ENCODE results near the gene C13orf46.

Gene C13orf46

DNA sequence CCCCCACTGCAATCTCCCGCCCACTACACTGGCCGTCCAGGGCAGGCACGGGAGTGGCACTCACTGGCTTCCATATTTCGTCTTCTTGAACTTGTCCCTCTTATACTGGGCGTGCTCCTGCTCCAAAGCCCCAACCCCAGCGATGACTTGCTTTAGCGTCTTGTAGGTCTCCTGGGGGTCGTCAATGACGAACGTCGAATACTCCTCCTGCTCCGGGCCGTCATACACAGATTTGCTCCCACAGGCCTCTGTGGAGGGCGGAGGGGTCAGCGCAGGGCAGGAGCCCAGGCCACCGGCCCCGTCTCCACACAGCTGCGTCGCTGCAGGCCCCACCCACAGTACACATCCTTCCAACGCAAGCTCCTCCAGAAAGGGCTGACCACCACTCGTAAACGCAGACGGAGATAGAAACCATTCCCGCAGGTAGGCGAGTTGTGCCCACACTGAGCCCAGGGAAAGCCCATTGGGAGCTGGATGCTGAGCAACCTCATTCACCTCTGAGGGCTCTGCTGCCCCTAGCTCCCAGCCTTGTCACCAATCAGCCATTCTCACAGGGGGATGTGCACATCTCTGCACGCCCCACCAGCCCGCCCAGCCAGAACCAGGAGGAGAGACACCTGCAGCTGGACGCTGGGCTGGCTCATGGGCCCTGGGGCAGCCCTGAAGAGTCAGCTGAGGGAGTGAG is 7.9 kb upstream of the C13orf46 start:
- no peak for FAIRE-seq
- TF ChIP-seq PAX5 (IDR thresholded peaks at IDR 0.05; ENCODE audit: insufficient read depth, low read length, severe bottlenecking): no peak
- TF ChIP-seq POLR2AphosphoS5 (IDR thresholded peaks at IDR 0.05; ENCODE audit: low read depth, low read length): no peak
- no peak for TF ChIP-seq SPI1 (IDR thresholded peaks at IDR 0.05; ENCODE audit: low read depth, low read length)
- TF ChIP-seq POU2F2 (IDR thresholded peaks at IDR 0.05; ENCODE audit: low read depth, low read length): no peak
- TF ChIP-seq POLR2A (IDR thresholded peaks at IDR 0.05; ENCODE audit: low read depth, low read length): no peak
- TF ChIP-seq TAF1 (IDR thresholded peaks at IDR 0.05; ENCODE audit: low read depth, low read length): no peak
- DNase-seq (ENCODE audit: insufficient read length, low spot score): no peak

DNA sequence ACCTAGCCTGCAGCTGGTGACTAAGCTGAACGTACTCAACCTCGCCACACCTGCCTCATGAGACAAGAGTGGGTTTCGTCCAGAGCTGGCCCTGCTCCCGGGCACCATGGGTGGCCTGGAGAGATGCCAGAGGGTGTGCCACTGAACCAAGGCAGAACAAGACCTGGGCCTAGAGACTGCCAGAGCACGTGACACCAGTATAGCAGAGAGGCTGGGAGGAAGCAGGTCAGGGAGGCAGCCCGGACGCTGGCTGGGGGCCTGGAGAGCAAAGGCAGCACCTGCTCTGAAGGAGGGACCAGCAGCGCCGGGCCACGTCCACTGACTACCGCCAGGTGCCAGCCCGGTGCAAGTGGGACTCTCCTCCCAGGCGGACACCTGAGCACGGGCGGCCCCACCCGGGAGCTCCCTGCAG is 7.3 kb upstream of the C13orf46 start:
- TF ChIP-seq TAF1 (IDR thresholded peaks at IDR 0.05; ENCODE audit: low read depth, low read length) (no peak), POLR2AphosphoS5 (IDR thresholded peaks at IDR 0.05; ENCODE audit: low read depth, low read length) (no peak), SPI1 (IDR thresholded peaks at IDR 0.05; ENCODE audit: low read depth, low read length) (no peak), PAX5 (IDR thresholded peaks at IDR 0.05; ENCODE audit: insufficient read depth, low read length, severe bottlenecking) (no peak), POU2F2 (IDR thresholded peaks at IDR 0.05; ENCODE audit: low read depth, low read length) (no peak), POLR2A (IDR thresholded peaks at IDR 0.05; ENCODE audit: low read depth, low read length) (no peak)
- DNase-seq (ENCODE audit: insufficient read length, low spot score) (no peak), FAIRE-seq (no peak)

DNA sequence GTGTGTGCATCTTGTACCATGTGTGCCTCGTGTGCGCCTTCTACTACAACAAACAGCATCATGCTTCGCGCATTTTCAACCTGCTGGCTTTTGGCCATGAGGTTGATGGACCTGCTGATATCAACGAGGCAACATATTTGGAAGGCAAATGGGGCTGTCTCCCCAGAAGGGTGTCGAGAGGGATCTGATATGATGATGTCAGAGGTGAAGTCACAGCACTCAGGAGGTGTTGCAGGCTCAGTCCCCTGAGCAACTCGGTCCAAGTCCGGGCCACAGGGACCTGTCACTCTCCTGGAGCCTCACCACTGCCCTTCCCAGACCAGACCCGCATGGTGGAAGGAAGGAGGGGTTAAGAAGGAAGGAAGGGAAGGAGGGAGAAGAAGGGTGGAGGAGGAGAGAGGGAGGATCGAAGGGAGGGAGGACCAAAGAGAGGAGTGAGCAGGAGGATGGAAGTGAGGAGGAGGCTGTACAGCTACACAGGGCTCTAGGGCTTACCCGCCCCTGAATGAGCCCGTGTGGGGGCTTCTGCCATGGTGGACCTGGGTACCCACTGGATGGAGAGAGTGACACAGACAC is 6.7 kb upstream of the C13orf46 start:
- FAIRE-seq (no peak), DNase-seq (ENCODE audit: insufficient read length, low spot score) (no peak)
- no peak for TF ChIP-seq SPI1 (IDR thresholded peaks at IDR 0.05; ENCODE audit: low read depth, low read length)
- TF ChIP-seq POU2F2 (IDR thresholded peaks at IDR 0.05; ENCODE audit: low read depth, low read length): no peak
- no peak for TF ChIP-seq PAX5 (IDR thresholded peaks at IDR 0.05; ENCODE audit: insufficient read depth, low read length, severe bottlenecking)
- TF ChIP-seq TAF1 (IDR thresholded peaks at IDR 0.05; ENCODE audit: low read depth, low read length): no peak
- TF ChIP-seq POLR2A (IDR thresholded peaks at IDR 0.05; ENCODE audit: low read depth, low read length): no peak
- TF ChIP-seq POLR2AphosphoS5 (IDR thresholded peaks at IDR 0.05; ENCODE audit: low read depth, low read length): no peak

DNA sequence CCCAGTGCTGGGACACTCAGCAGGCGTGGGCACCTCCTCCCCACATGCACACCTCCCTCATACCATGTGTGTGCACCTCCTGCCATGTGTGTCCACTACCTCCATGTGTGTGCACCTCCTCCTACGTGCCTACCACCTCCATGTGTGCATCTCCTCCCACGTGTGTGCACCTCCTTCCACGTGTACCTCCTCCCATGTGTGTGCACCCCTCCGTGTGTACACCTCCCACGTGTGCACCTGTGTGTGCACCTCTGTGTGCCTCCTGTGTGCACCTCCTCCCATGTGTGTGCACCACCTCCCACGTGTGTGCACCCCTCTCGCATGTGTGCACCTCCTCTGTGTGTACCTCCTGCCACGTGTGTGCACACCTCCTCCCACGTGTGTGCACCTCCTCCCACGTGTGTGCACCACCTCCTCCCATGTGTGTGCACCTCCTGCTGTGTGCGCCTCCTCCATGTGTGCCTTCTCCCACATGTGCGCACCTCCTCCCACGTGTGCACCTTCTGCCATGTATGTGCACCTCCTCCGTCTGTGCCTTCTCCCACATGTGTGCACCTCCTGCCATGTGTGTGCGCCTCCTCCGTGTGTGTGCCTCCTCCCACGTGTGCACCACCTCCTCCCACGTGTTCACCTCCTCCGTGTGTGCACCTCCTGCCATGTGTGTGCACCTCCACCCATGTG is 6.1 kb upstream of the C13orf46 start:
- TF ChIP-seq POLR2A (IDR thresholded peaks at IDR 0.05; ENCODE audit: low read depth, low read length) (0 out of 2 replicates have a peak, but pooled peaks have one; percentile 12), POU2F2 (IDR thresholded peaks at IDR 0.05; ENCODE audit: low read depth, low read length) (no peak), POLR2AphosphoS5 (IDR thresholded peaks at IDR 0.05; ENCODE audit: low read depth, low read length) (peak; percentile 31; the same call in 1 of the 2 replicates), SPI1 (IDR thresholded peaks at IDR 0.05; ENCODE audit: low read depth, low read length) (no peak), TAF1 (IDR thresholded peaks at IDR 0.05; ENCODE audit: low read depth, low read length) (no peak)

DNA sequence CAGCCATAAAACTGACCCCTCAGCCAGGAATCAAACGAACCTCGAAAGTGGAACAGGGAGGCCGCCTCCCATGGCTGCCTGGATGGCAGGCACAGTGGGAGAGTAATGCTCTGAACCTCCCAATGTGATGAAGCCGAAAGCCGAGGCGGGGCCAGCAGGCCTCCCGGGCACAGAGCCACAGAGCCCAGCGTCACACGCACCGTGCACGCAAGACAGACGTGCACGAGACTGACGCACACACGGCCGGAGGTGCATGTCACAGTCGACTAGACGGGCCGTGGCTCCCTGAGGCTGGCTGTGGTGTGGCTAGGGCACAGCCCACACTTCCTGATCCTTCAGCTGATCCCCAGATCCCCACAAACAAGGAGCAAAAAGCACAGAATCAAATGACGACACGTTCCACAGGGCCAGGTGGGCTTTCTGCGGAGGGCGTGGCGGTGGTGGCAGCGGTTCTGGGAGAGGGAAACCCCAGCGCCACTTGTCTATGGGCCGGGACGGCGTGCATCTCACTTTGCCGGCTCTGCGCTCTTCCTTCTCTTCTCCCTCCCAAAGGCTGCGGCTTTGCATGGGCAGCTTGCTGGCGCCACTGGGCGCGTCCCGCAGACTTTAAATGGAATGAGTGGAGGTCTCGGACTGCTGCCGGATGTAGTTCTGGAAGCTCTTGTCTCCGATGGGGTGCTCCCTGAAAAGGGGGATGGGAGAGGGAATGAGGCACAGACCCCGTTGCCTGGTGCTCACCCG is 5.0 kb upstream of the C13orf46 start:
- DNase-seq (ENCODE audit: insufficient read length, low spot score) (no peak), FAIRE-seq (no peak)
- TF ChIP-seq POLR2AphosphoS5 (IDR thresholded peaks at IDR 0.05; ENCODE audit: low read depth, low read length) (no peak), SPI1 (IDR thresholded peaks at IDR 0.05; ENCODE audit: low read depth, low read length) (no peak), POU2F2 (IDR thresholded peaks at IDR 0.05; ENCODE audit: low read depth, low read length) (no peak), TAF1 (IDR thresholded peaks at IDR 0.05; ENCODE audit: low read depth, low read length) (no peak), PAX5 (IDR thresholded peaks at IDR 0.05; ENCODE audit: insufficient read depth, low read length, severe bottlenecking) (no peak), POLR2A (IDR thresholded peaks at IDR 0.05; ENCODE audit: low read depth, low read length) (no peak)

More for the DNA sequence above, 6.1 kb upstream of the C13orf46 start:
- no peak for DNase-seq (ENCODE audit: insufficient read length, low spot score)
- FAIRE-seq: no peak

DNA sequence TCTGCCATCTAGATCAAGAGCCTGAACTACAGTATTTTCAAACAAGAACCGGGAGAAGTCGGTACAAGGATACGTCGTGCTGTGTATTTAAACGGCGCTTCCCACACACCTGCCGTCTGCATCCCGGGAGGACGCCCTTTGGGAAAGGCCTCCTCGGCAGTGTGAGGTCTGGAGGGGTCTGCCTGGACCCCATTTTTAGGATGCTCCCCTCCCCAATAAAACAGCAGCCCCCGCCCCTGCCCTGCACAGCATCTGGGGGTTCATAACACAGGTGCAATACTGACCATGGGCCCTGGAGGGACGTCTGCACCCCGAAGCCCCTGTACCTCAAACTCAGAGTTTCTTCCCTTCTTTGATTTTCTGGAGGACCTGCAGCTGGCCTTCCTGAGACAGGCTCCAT is 4.1 kb upstream of the C13orf46 start:
- no peak for DNase-seq (ENCODE audit: insufficient read length, low spot score)

DNA sequence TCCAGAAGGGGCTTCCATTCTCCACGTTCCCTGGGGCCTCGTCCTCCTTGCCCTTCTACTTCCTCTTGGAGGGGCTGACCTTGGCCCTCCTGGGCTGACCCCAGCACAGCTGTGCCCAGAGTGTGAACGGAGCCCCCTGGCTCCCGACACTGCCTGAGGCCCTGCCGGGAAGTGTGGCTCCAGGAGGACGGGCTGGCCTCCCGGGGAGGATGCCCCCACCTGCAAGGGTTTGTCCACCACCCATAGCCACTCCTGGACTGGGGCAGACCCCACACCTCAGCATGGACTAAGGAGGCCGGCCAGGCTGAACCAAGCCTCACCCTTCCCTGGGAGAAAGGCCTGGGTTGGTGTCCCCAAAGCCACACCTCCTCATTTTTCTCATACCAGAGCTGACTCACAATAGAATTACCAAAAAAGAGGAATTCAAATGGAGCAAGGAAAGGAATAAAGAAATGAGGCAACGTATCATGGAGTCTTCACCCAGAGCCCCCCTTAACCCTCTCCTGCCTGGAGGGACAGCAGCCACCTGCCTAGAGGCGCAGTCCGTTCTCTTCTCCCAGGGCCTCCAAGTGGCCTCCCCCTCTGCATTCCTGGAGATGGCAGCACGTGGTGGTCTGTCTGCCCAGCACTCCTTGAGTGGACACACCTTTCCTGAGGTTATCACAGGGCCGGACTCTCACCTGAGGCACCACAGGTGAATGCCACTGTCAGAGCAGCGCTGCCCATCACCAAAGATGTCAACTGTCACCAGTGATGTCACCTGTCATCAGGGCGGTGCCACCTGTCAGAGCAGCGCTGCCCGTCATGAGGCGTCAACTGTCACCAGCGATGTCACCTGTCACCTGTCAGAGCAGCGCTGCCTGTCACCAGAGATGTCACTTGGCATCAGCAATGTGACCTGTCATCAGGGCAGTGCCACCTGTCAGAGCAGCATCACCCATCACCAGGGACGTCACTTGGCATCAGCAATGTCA is 3.1 kb upstream of the C13orf46 start:
- DNase-seq (ENCODE audit: insufficient read length, low spot score) (no peak), FAIRE-seq (no peak)
- TF ChIP-seq PAX5 (IDR thresholded peaks at IDR 0.05; ENCODE audit: insufficient read depth, low read length, severe bottlenecking) (no peak), SPI1 (IDR thresholded peaks at IDR 0.05; ENCODE audit: low read depth, low read length) (no peak), POLR2A (IDR thresholded peaks at IDR 0.05; ENCODE audit: low read depth, low read length) (no peak), POLR2AphosphoS5 (IDR thresholded peaks at IDR 0.05; ENCODE audit: low read depth, low read length) (no peak), TAF1 (IDR thresholded peaks at IDR 0.05; ENCODE audit: low read depth, low read length) (no peak), POU2F2 (IDR thresholded peaks at IDR 0.05; ENCODE audit: low read depth, low read length) (no peak)

More for the DNA sequence above, 4.1 kb upstream of the C13orf46 start:
- no peak for TF ChIP-seq TAF1 (IDR thresholded peaks at IDR 0.05; ENCODE audit: low read depth, low read length)
- no peak for TF ChIP-seq PAX5 (IDR thresholded peaks at IDR 0.05; ENCODE audit: insufficient read depth, low read length, severe bottlenecking)
- TF ChIP-seq POU2F2 (IDR thresholded peaks at IDR 0.05; ENCODE audit: low read depth, low read length): no peak
- TF ChIP-seq POLR2AphosphoS5 (IDR thresholded peaks at IDR 0.05; ENCODE audit: low read depth, low read length): no peak
- TF ChIP-seq POLR2A (IDR thresholded peaks at IDR 0.05; ENCODE audit: low read depth, low read length): no peak
- no peak for TF ChIP-seq SPI1 (IDR thresholded peaks at IDR 0.05; ENCODE audit: low read depth, low read length)
- no peak for FAIRE-seq

DNA sequence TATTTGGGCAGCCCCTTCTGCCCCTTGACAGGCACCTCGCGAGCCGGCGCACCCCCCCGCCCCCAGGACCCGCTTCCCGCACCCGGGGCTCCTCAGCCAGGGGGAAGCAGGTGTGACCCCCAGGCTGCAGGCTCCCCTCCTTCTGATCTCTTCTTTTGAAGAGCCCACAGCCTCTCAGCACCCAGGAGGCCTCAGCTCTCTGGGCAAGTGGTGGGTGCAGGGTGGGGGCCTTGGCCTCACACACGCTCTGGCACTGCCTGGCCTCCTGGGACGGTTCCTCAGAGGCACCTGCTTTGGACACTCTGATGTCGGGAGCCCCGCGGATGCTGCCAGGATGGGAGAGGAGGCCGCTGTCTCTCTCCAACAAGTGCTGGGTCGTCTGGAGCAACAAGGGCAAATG is 1.5 kb upstream of the C13orf46 start:
- TF ChIP-seq POLR2A (IDR thresholded peaks at IDR 0.05; ENCODE audit: low read depth, low read length): no peak
- TF ChIP-seq PAX5 (IDR thresholded peaks at IDR 0.05; ENCODE audit: insufficient read depth, low read length, severe bottlenecking): no peak
- TF ChIP-seq POLR2AphosphoS5 (IDR thresholded peaks at IDR 0.05; ENCODE audit: low read depth, low read length): no peak
- no peak for TF ChIP-seq POU2F2 (IDR thresholded peaks at IDR 0.05; ENCODE audit: low read depth, low read length)
- no peak for TF ChIP-seq TAF1 (IDR thresholded peaks at IDR 0.05; ENCODE audit: low read depth, low read length)
- TF ChIP-seq SPI1 (IDR thresholded peaks at IDR 0.05; ENCODE audit: low read depth, low read length): no peak
- no peak for FAIRE-seq
- no peak for DNase-seq (ENCODE audit: insufficient read length, low spot score)

Data from GM12891 (cell line).